HG03196 (cell line): ENCODE data around the gene CTAGE9.
"Not testable (repeated sequence)": the region's sequence is repeated elsewhere in the genome, so short reads cannot be mapped to it uniquely, and the experiment has no call there.

Experiments
- ATAC-seq: cut with Tn5 transposase; IDR thresholded peaks from one replicate; pipeline ENCODE4 v1.9.1; 2021; ENCODE audit not compliant: unreplicated experiment

CTAGE9 gene

DNA sequence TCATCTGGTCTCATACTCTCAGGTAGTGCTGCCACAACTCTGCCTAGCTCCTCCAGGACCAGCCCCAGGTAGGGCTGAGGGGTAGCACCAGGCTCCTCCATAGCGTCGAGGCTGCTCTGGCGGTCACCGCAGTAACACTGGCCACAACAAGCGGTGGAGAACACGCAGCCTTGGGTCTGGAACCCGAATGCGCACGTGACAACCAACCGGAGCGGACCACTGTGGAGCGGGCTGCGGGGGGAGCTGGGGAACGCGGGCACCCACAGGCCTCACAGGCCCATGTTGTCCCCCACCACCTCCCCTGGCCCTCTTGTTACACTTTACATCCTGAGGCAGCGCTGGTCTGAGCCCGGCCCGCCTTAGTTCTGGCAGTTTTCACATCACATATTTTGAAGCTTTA, at the start of gene CTAGE9:
CTAGE9 (minus strand) TSS at position 101 of the 400 bp plus-strand sequence; CDS start at position 101, 0 bp downstream.
- not testable (repeated sequence) for ATAC-seq

DNA sequence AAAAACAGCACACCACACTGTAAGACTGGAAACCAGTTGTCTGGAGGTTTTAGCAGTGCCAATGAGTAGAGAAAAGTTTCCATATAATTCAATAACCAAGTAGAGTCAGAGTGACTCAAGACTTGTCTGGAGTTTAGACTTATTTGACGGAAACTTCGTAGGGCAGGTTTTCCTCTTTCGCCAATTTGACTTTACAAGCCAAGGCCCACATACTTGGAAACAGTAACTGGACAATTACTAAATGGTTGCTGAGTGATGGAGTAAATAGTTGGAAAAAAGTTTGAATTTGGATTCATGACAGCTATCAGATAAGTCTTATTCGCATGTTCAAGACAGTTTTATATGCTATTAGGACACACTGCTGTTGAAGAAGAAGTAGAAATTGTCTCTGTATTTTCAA, 48.1 kb upstream of the CTAGE9 start:
- no peak for ATAC-seq

DNA sequence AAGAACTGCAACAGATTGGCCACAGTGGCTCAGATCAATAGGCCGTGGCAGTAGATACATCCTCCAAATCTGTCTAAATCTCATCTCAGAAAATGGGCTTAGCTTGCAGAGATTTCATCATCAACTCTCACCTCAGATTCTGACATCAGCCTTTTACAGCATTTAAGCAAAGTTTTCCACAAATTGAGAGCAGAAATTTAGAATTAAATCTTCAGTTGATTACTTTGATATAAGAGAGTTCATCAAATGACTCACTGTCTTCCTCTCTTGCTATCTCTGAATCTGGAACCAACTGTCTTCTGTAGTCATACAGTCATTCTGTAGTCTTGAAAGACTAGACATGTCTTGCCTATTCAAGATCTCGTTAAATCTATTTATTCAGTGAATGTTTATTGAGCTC, 45.2 kb upstream of the CTAGE9 start:
- ATAC-seq: no peak

- no peak for ATAC-seq
Measured at GRCh38 chr6:131755597-131755996, 44.8 kb upstream of the CTAGE9 start.

- no peak for ATAC-seq
Measured at GRCh38 chr6:131754715-131755567, 44.1 kb upstream of the CTAGE9 start.

GRCh38 chr6:131754088-131754487, 43.3 kb upstream of the CTAGE9 start:
- ATAC-seq: no peak

- ATAC-seq: not testable (repeated sequence)
Measured at GRCh38 chr6:131751012-131751715, 40.3 kb upstream of the CTAGE9 start.

DNA sequence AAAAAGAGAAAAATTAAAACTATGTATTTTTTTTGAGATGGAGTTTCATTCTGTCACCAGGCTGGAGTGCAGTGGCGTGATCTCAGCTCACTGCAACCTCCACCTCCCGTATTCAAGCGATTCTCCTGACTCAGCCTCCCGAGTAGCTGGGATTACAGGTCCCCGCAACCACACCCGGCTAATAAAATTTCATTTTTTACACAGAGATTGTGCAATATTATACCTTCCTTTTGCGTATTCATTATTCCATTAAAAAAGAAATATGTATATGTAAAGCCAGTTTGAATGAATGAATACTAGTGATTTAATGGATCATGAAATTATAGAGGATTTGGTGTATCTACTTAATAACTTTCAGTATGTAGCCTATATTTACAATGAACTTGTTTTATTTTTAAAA, 38.2 kb upstream of the CTAGE9 start:
- ATAC-seq: no peak

DNA sequence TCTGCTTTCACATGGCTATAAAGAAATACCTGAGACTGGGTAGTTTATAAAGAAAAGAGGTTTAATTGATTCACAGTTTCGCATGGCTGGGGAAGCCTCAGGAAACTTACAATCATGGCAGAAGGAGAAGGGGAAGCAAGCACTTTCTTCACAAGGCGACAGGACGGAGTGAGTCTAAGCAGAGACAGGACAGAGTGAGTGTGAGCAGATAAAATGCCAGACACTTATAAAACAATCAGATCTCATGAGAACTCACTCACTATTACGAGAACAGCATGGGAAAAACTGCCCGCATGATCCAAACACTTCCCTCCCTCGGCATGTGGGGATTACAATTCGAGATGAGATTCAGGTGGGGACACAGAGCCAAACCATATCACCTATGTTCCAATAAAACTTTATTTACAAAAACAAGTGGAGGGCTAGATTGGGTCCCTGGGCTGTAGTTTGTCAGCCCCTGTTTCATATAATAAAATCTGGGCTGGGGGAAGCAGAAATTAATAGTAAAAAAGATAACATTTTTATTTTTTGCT, 37.1 kb upstream of the CTAGE9 start:
- ATAC-seq: no peak

- ATAC-seq: no peak
Measured at GRCh38 chr6:131745476-131745875, 34.7 kb upstream of the CTAGE9 start.

DNA sequence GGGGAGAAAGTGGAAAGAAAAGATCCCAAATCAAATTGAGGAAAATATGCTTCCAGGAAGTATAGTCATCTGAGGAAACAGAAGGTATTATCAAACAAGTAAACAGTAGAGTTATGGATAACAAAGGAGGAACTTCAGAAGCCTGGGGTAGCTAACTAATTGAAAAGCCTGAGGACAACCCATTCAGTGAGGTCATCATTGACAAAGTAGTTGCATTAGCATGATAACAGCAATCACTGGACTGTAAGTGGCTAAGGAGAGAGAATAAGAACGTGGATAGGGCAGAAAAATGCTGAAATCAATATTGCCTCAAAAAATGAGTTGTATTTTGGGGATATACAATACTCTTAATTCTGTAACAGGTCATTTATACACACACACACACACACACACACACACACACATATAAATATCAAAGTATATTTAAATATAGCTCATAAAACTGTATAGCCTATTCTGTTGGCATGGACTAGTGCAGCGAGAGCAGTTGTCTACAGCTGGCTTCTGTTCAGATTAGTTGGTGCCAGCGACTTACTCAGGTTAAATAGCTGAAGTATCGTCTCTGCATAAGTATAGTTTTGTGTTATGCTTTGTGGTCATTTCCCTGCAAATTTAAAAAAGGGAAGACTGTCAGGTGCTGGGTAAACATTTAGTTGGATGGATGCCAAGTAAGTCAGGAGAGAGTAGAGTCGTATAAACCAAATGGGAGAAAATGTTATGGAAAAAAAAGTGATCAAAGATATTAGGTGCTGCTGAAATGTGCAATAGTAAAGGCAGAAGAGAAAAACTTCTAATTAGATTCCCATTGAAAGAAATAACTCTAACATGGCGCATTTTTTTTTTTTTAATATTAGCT, 33.8 kb upstream of the CTAGE9 start:
- no peak for ATAC-seq

DNA sequence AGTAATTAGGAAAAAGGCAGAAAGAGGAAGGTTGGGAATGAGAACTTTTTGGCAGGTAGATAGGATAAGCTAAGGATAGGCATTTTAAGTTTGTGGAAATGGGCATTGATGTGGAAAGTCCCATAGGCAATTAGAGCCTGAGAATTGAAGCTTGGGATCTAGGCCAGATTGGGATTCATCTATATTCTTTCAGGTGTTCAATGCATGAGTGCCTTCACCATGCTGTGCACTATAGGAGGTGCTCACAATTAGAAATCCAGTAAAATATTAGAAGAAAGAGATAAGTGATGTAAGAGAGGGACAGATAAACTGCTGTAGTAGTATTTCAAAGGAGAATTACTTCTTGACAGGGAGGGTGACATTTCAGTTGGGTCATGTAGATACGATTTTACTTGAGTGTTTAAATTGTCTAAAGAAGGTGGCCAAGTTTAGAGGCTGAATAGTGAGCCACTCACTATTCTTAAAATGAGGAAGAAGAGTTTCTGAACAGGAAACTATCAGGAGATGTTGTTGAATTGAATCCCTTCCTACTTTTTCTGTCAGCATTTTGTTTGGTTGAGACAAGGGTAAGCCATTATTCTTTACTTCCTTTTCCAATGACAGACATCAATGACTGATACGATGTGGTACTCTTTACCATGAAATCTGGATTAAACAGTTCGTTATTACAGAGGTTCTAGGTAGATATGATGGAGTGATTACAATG, 31.0 kb upstream of the CTAGE9 start:
- no peak for ATAC-seq

GRCh38 chr6:131740161-131740560, 29.3 kb upstream of the CTAGE9 start:
- no peak for ATAC-seq

DNA sequence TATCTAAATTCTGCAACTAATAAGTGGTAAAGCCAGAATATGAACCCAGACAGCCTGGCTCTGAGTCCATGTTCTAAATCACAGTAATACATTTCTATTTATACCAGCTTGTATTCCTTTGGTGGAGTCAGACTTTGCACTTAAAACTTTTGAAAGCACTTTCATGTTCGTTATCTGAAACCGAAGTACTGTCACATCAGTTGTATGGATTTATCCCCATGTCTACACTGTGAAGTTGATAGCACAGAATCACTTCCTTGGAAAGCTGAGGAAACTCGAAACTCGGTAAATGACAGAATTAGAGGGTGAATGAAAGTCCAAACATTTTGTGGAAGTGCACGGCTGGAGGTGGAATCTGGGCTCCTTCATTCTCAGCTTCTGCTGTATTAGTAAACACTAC, 28.3 kb upstream of the CTAGE9 start:
- no peak for ATAC-seq

GRCh38 chr6:131736811-131737210, 26.0 kb upstream of the CTAGE9 start:
- ATAC-seq: no peak

GRCh38 chr6:131736003-131736596, 25.3 kb upstream of the CTAGE9 start:
- ATAC-seq: no peak

- ATAC-seq: no peak
Measured at GRCh38 chr6:131733376-131734016, 22.7 kb upstream of the CTAGE9 start.

- no peak for ATAC-seq
Measured at GRCh38 chr6:131731224-131731623, 20.4 kb upstream of the CTAGE9 start.

DNA sequence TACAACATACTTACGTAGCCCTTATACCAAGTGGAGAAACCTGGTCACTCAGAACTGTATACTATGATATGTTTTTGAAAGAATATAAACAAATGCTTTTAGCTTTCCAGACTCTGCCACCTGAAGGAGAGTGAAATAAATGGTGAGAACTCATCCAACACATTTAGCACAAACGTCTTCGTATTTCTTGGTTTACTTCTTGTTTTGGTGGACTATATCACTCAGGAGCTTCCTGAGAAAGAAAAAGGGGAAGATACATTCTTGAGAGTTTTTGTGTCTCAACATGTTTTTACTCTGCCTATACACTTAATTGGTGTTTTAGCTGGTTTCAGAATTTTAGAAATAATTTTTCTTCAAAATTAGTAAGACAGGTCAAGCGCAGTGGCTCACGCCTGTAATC, 19.4 kb upstream of the CTAGE9 start:
- no peak for ATAC-seq

- ATAC-seq: no peak
Measured at GRCh38 chr6:131729550-131729949, 18.7 kb upstream of the CTAGE9 start.
